HG03064 (cell line): ENCODE measurements around the gene SCOC.
"Not testable (repeated sequence)": the region's sequence is repeated elsewhere in the genome, so short reads cannot be mapped to it uniquely, and the experiment has no call there.

ENCODE experiments used
- ATAC-seq: cut with Tn5 transposase; IDR thresholded peaks from one replicate; pipeline ENCODE4 v1.9.1; 2021; ENCODE audit warnings: low read depth; ENCODE audit not compliant: unreplicated experiment

The SCOC gene

DNA sequence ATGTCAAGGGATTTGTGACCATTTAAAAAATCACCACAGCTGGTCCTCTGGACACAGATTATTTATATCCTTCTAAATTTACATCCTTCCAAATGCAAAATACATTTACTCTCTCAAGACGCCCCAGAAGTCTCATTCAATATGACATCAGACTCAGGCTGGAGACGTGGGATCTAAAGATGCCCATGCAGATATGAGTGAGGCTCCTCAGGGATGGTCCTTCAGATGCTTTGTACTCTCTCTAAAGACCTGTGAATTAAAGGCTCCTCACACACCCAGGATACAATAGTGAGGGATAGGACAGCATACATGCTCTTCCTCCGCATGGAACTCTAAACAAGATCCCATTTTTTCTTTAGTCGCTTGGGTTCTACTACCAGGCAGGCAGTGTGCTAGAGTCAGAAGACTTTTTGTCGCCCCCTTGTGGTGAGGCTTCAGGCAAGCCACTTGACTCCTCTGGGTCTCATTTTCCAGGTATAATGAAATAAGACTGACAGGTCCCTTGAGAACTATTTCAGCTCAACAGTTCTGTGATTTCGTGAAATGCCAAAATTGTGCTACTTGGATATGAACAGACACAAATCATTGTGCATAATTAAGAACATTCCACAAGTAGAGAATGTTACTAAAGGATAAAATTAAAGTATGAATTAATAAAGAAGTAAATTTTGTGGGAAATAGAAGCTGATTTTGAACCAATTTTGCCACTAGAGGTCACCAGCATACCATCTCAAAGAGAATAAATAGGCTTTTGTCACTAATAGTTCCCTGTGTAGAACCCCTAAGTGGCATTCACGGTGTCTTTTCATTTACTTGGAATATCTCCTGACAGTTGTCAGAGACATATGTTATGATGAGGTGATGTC is 13.7 kb upstream of the SCOC start:
- peak; percentile 98 for ATAC-seq

DNA sequence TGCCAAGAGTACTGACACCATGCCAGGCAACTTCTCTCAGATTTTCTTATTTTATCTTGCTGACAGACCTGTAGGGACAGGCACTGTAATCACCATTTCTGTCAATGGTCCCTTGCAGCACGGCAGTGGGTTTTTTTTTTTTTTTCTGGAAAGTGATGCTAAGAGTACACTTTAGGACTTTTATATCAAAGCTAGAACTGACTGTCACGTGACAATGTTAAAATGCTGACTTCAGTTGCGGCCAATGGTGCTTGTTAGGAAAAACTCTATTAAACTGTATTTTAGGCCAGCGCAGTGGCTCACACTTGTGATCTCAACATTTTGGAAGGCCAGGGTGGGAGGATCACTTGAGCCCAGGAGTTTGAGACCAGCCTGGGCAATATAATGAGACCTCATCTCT is 12.3 kb upstream of the SCOC start:
- ATAC-seq, result no peak

DNA sequence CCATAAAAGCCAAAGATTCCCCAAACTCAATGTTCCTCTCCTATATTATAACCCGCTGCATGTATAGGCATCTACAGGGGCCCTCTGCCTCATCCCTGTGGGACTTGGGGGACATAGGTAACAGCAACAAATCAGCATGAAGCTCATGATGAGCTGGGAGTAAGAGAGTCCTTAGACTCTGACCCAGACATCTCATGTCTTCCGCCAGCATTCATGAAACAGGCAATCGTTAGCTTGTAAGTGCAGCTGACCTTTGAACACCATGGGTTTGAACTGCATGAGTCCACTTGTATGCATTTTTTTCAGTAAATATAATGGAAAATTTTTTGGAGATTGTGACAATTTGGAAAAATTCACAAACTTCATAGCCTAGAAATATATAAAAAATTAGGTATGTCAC is 10.4 kb upstream of the SCOC start:
- ATAC-seq, result no peak

DNA sequence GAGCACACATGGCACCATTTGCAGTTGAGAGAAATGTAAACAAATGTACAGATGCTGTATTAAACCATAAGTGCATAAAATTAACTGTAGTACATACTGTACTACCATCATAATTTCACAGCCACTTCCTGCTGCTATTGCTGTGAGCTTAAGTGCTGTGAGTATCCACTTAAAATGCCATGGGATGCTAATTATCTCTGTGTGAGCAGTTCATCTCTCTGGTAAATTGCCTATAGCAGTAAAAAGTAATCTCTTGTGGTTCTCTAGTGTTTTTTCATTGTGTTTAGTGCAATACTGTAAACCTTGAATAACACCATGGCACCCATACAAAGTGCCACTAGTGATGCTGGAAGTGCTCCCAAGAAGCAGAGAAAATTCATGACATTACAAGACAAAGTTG is 9.9 kb upstream of the SCOC start:
- no peak for ATAC-seq

DNA sequence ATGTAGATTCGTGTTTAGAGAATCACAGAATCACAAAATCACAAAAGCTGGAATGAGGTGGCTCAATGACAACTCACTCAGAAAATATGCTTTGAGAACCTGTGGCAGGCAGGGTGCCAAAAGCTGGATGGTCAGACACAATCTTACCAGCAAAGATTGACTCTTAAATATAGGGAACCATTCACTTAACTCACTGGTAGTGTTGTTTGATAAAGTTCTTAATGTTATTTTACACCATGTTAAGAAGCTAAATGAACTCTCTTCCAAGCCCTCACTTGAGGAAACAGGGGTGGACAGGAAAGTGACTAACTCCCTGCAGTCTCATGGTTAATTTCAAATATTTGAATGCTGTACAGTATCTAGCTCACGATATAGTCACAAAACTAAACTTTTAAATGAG is 5.7 kb upstream of the SCOC start:
- no peak for ATAC-seq

DNA sequence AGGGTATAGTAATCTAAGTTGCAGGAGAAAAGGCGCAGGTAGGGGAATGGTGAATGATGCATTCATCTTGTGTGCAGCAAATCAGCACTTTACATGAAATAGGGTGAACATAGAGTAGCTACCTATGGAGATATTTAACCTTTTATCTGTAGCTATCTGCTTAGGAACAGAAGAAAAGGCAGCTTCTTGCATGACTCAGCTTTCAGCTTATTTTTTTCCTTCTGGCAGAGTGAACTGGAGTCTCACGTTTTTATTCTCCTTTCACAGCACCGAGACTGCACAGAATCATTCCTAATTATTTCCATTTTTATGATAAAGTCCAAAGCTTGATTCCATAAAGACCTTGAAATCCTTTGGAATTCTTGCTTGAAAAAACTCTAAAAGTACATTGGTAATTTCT is 4.8 kb upstream of the SCOC start:
- ATAC-seq, result no peak

DNA sequence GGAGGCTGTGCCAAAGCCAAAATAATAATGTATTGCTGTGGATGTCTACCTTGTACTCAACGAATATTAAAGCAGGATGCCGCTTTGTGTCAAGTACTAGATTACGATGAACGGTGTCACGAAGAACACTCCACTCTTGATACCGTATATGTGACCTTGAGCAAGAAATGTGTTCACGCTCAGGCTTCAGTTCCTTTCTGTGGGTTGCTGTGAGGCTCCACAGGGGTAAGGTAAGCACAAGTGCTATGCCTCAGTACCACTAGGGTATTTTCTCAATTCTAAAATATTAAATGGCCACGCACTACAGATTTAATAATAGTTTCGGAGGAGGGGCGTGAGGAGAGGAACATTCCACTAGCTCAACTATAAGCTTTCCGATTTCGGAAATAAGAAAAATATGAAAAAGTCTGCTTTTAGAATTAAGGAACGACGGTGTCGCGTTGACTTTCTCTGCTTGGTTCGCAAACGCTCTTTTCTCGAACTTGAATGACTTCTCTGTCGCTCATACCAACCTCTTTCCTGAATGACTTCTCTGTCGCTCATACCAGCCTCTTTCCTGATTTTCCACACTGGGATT is 607 bp upstream of the SCOC start:
- ATAC-seq, result peak; percentile 59

DNA sequence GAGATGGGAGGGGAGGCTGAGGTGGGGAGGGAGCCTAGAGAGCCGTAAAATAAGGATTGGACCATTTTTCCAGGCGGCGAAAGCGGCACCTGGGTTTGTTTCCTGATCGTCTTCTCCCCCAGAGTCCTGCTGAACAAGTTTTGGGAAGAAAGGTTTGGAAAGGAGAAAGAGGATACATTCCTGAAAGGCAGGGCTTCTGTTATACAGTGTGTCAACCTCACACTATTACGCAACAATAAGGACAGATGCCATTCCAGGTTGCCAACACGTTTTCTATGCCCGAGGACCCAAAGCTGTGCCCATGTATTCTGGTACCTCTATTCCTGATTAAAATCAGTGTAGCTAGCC is 658 bp downstream of the SCOC start:
- no peak for ATAC-seq

DNA sequence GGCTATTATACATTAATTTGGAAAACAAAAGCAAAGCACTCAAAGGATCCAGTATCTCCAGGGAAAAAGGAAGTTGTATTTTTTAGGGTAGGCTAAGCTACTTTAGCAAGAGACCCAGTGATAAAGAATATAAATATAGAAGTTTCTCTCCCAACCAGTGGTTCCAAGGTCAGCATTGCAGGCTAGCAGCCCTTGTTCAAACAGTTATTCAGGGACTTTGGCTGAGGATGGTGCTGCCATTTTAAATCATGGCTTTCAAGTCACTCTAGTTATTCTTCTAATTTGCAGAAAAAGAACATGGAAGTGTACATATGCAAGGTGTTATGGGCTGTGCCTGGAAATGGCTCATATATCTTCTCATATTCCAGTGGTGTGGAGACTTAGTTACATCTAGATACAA is 9.3 kb downstream of the SCOC start:
- ATAC-seq, result no peak

DNA sequence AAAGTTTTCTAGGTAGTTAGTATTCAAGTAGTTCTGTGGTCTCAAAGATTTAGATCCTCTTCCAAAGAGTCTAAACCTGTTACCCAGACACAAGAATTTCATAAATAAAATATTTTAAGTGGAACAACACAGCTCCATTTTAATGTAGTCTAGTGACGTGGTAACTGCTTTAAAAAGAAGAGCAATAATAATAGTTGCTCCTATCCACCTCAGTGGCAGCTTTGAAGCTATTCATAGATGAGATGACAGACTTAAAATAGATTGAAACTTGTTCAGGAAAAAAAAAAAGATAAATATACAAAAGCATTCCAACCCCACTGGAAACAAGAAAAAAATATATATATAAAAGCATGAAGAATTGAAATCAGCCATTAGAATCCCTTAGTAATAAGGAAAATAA is 14.6 kb downstream of the SCOC start:
- no peak for ATAC-seq

DNA sequence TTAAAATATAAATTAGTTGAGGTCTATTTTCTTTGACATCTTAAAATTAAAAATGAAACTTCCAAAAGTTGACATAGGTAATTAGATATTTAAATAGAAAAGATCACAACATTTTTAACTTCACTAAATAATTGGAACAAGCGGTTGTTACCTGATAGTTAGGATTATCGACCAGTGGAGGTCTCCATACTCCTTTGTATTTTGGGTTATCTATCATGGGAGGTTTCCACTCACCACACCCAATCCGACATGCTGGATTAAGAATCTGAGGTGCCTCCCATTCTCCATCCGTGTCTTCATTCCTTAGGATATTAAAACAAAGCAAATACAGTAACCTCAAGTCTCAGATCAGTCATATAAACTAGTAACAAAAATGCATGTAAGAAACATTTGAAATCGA is 22.2 kb downstream of the SCOC start:
- ATAC-seq, result no peak

DNA sequence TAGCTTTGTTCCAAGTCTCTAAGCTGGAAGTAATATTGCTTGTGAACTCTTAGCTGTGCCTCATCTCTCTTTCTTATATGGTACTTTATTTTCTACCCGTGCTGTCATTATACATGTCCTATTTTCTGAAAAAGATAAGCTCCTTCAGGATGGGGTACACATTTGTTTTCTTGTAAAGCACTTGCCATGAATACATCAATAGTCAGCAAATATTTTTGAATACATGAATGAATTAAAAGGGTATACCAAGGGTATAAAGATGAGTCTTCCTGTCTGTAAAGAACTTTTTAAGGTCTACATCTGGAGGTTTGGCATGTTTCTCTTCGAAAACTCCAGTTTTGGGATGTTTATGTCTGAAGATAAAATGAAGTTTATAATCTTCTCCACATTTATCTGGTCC is 26.7 kb downstream of the SCOC start:
- ATAC-seq, result no peak

DNA sequence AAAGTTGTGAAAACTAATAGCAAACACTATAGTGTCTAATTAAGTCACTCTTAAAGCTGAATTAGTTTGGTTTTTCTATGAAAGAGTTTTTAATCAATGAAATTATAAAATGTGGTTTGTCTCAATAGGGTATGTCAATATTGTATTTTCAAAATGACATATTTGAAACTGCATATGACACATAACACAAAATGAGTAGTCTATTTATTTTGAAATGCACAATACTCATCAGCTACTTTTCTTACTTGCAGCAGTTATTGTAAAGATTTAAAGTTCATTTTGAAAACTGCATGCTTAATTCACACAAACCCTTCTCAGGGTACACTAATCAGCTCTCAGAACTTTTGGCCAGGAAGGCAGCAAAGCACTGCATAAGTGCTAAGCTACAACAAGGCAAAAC is 32.8 kb downstream of the SCOC start:
- ATAC-seq, result no peak

DNA sequence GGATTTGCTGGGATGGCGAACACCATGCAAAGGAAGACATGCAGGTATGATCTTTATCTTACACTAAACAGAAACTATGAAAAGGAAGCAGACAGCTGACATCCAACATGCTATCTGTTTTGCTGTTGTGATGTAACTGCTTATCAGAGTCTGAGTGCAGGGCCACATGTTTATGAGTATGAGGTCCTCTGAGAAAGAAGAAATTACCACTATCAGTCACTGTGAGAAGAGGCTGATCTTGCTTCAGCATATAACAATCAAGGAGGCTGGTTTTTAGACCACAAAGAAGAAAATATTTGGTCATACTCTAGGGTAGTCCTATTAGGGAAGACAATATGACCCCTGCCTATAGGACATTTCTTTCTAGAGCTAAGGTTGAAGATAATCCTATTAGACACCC is 35.5 kb downstream of the SCOC start:
- no peak for ATAC-seq

DNA sequence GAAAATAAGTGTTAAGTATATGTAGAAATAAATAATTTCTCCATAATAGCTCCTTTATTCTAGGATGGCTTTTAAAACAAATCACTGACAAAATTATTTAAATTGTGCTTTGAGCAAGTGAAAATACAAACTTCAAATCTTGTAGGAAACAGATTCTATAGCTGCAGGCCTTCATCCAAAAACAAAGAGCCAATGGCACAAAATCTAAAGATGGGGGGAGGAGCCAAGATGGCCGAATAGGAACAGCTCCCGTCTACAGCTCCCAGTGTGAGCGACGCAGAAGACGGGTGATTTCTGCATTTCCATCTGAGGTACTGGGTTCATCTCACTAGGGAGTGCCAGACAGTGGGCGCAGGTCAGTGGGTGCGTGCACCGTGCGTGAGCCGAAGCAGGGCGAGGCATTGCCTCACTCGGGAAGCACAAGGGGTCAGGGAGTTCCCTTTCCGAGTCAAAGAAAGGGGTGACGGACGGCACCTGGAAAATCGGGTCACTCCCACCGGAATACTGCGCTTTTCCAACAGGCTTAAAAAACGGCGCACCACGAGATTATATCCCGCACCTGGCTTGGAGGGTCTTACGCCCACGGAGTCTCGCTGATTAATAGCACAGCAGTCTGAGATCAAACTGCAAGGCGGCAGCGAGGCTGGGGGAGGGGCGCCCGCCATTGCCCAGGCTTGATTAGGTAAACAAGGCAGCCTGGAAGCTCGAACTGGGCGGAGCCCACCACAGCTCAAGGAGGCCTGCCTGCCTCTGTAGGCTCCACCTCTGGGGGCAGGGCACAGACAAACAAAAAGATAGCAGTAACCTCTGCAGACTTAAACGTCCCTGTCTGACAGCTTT is 39.9 kb downstream of the SCOC start:
- ATAC-seq, result not testable (repeated sequence)

DNA sequence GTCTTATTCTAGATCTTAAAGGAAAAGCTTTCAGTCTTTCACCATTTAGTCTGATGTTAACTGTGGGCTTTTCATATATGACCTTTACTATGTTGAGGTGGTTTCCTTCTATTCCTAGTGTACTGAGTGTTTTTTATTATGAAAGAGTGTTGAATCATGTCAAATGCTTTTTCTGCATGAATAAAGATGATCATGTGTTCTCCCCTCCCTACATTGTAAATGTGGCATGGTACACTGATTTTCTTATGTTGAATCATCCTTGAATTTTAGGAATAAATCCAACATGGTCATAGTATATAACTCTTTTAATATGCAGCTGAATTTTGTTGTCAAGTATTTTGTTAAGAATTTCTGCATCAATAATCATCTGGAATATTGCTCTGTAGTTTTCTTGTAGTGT is 49.7 kb downstream of the SCOC start:
- ATAC-seq, result no peak

DNA sequence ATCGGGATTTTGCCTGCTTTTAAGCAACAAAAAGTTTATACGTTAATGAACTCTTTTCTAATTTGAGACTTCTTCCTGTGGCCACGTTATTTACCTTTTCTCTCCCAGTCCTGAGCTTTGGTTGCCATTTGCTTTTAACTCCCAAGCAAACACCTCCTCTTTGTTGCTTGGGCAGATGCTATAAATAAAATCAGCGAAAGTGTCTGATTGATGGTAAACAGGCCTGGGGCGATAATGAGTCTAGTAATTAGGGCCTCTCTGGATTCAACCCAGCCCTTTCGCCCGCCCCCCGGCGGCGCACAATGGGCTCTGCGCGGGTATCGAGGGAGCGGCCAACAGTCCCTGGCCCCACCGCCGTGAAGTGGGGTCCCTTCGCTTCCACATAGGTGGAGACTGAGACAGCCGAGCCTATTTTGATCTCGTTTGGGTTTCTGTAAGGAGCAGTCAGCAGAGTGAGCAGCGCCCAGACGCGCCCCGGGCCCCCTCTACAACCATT is 53.2 kb downstream of the SCOC start:
- ATAC-seq, result peak; percentile 14

DNA sequence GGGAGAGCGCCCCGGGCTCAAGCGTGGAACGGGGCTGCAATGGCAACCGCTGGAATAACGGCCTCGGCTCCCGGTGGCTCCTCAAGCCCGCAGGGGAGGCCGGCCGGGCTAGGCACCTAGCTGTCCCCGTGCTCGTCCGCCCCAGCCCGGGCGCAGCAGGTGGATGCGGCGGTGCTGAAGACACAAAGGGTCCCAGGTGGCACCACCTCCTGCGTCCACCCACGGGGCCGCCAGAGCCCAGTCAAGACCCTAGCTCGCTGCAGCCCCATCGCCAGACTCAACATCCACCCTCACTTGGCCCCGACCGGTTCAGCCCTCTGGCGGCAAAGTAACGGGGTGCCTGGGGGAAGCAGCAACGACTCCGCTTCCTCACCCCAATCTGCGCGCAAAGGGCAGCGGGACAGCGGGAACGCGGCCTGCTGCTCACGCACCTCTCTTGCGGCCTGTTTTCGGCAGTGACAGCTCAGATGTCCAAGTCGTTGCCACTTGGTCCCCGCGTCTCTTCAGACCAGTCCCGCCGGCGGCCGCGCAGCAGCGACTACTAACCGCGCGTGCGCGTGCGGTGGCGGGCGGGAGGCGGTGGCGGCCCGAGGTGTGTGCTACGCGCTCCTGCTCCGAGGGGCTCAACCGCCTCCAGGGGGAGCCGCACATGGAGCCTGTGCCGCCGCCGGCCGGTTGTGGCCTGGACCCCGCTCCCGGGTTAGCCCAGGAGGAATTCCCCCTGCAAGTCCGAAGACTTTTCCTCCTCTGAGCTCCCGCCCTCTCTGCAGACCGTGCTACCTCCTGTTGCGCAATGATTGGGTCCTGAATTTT is 53.9 kb downstream of the SCOC start, which contains the start of gene CLGN:
Gene CLGN, minus strand, starts transcription at position 543 of the 813 bp plus-strand sequence. CDS start 14,570 bp downstream, outside the sequence.
- peak; percentile 83 for ATAC-seq

DNA sequence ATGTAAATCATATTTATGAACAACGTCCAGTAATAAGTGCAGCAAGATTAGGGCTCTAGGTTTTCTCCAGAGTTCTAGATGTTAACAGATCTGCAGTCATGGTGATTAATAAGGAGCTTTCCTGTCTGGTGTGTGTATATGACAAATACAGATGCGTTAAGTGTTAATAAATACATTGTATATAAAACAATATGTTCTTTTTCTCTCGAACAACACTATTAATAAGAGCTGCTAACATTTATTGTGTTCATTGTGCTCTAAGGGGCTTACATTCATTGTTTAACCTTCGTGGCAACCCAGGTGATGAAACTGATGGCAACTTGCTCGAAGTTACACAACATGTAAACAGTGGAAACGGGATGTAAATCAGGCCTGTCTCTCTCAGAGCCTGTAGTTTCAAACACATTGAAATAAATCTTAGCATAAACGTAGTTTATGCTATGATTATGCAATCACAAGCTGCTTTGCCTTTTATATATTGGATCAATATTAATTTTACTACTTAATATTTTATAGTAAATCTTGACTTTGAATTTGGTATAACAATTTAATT is 54.5 kb downstream of the SCOC start:
- ATAC-seq, result no peak
